GOT3 (cell line): ENCODE results near the gene ADH1C.
"Not testable (repeated sequence)": the region's sequence is repeated elsewhere in the genome, so short reads cannot be mapped to it uniquely, and the experiment has no call there.

Experiments used
- DNase-seq: peaks from one replicate; lab custom pipeline; 2025; ENCODE audit warnings: mixed read lengths; lab: John Stamatoyannopoulos, UW

Gene ADH1C

DNA sequence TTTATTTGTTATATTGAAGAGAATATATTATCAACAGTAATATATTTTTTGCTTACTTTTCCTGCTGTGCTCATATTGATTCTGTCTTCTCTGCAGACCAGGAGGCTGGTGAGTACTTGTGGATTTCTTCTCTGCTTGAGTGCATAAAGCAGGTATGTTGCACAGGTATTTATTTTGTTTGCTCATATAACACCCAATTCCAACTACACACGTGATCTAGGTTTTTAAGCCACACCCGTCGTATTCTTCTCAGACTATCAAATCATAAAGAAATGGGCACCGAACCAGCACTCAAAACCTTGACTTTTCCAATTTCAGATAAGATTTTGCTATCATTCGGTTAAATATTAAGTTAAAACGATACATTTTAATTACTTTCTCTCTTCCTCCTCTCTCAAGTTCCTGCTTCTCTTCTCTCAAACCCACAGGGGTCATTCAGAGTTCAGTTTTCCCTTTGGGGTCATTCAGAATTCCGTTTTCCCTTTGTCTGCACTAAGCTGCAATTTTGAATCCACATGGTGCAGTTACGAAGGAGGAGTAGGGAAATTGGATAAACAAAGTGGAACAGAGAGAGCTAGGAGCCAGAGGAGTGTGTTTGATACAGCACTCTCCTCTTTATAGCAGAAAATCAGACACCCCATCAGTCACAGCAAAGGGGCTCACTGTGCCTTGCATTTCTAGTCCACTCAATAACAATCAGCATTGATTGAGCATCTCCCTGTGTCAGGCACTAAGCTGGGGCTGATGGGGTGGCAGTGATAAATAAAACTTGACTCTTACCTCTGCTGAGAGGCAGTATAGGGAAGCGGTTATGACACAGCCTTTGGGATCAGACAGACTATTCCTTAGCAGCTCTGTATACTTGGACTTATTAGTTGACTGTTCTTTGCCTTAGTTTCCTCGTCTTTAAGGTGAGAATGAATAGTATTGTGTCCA, at the start of gene ADH1C:
Gene ADH1C (minus strand): TSS at position 145 of the 936 bp plus-strand sequence. CDS start 71 bp downstream, at position 74.
- no peak for DNase-seq

DNA sequence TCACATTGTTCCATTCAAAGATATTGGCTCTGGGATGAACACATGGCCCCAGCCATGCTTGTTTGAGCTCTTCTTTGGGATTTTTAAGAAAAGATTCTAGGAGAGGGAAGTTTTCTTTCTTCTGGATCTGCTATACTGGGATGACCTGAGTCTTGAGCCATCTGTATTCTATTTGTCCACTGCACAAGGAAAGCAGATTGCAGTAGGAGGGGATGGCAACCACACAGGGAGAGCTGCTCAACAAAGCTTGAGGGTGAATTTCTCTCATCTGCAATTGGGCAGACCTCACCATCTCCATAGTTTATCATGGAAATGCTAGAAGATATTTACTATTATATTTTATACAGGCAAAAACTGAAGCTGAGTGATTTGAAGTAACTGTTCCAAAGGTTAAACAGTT, 48.3 kb upstream of the ADH1C start:
- no peak for DNase-seq

DNA sequence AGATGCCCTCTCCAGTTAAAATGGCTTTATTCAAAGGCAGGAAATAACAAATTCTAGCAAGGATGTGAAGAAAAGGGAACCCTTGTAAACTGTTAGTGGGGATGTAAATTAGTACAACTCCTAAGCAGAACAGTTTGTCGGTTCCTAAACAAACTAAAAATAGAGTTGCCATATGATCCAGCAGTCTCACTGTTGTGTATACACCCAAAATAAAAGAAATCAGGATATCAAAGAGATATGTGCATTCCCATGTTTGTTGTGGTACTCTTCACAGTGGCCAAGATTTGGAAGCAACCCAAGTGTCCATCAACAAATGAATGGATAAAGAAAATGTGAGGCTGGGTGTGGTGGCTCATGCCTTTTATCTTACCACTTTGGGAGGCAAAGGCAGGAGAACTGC, 46.5 kb upstream of the ADH1C start:
- DNase-seq, result no peak

DNA sequence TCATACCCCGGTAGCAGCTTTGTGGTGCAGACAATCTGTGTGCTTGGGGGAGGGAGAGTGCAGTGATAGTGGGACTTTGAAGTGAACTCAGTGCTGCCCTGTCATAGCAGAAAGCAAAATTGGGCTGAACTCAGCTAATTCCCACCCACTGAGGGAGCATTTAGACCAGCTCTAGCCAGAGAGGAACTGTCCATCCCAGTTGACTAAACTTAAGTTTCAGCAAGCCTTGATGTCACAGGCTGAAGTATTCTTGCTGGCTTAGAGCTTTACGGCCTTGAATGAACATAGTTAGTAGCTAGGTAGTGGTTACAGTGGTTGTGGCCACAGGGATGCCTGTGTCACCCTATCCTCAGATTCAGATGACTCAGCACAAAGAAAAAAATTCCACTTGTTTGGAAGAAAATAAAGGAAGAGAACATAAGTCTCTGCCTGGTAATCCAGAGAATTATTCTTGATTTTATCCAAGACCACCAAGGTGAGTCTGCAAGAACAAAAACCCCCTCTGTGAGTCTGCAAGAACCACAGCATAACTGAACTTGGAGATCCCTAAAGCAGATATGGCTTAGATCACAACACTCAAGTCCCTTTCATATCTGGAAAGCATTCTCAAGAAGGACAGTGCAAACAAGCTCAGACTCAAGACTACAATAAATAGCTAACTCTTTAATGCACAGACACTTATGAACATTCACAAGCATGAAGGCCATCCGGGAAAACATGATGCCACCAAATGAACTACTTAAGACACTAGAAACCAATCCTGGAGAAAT, 43.2 kb upstream of the ADH1C start:
- DNase-seq, result no peak

DNA sequence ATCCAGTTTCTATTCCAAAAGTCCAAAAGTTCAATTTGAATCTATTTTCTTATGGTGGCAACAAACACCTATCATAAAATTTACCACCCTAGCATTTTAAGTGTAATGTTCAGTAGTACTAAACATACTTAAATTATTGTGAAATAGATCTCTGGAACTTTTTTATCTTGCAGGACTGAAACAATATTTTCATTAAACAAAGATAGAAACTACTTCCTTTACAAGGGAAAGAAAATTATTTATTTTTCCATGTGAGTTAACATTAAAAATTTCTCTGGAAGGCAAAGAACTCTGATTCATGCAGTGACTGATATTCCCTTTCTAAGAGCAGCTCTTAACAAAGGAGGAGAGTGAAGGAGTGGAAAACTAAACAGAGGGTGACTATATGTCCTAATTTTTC, 42.4 kb upstream of the ADH1C start:
- DNase-seq, result no peak

DNA sequence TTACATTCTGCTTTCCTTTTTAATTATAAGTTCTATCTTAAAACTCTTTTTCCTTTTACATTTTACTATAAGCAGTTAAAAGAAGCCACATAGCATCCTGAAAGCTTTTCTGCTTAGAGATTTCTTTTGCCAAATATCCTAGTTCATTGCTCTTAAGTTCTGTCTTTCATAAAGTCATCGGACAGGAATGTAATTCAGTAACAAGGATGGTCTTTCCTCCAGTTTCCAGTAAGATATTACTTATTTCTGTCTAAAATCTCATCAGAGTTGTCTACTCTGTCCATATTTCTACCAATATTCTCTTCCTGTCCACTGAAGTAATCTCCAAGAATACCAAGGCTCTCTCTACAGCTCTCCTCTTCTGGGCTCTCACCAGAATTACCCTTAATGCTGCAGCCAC, 37.5 kb upstream of the ADH1C start:
- DNase-seq, result no peak

DNA sequence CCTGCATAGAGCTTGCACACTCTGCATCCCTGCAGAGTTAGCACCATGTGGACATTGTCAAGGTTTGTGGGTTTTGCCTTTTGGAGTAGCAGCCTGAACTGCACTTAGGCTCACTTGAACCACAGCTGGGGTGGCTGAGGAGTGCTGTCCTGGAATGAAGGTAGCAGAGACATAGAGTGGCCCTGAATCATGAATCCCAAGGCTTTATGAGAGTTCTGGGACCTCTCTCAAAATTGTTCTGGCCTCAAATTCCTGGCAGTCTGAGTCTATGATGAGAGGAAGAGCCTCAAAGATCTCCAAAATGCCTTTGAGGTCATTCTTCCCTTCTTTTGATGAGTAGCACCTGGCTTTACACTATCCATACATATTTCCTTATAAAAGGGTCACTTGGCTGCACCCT, 37.1 kb upstream of the ADH1C start:
- no peak for DNase-seq

DNA sequence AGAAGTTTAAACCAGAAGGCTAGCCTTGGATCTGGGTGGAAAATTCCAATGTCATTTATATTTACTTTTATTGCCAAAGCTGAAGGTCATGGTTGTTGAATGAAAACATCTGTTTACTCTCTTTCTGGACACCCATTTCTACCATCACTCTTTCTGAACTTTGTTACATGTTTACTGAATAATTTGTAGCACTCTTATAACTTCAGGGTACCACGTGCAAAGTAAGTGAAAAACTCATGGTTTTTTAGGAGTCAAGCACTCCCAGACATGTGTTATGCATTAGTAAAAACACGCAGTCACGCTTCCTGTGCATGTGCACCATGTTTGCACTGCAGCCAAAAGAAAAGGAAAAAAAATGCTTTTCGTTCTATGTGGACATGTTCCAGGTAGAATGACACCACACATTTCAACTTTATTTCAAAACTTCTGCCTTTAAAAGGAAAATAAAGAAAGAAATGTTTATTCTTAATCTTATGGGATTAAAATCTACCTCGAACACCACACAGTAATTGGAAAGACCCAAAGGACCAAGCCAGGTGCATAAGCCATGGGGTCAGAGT, 31.4 kb upstream of the ADH1C start:
- DNase-seq, result no peak

DNA sequence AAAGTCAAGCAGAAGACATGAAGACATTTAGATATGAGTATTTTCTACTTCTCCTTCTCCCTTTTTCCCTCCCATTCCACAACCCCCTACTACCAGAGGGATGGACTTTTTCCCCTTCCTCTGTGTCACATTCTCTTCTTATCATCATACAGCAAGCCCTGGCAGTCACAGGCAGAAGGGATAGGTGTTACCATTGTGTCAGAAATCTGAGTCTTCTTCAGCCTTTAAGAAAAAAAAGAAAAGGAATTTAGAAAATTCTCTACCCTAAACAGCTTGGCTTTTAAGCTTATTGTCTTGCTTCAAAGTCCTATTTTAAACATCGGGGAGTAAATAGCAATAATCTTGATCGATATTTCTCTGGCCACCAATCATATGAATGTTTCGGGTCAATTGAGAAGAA, 30.9 kb upstream of the ADH1C start:
- no peak for DNase-seq

DNA sequence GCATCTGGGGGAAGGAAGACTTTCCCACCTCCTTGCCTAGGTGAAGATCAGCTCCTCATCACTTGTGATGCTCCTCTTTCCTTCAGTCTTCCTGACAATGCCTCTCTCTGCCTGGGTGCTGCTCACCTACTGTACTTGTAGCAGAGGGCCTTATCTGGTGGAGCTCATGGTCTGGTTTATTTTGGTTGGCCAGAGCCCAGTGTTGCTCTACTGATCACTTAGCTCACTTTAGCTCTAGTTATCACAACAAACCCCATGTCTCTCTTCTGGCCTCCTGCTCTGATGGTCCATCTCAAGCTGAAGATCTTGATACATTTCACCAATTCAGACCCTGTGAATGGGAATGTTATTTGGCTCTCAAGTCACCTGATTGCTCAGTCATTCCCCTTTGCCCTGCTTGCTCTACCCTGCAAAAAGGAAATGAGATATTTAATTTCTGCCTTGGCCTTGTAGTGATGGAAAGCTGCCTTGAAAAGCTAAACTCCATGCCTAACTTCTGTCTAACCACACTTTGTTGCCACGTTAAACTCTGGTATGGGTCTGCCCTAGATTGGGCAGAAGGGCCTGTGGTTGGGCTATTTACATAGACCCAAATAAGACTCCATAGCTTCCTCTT, 30.3 kb upstream of the ADH1C start:
- no peak for DNase-seq

DNA sequence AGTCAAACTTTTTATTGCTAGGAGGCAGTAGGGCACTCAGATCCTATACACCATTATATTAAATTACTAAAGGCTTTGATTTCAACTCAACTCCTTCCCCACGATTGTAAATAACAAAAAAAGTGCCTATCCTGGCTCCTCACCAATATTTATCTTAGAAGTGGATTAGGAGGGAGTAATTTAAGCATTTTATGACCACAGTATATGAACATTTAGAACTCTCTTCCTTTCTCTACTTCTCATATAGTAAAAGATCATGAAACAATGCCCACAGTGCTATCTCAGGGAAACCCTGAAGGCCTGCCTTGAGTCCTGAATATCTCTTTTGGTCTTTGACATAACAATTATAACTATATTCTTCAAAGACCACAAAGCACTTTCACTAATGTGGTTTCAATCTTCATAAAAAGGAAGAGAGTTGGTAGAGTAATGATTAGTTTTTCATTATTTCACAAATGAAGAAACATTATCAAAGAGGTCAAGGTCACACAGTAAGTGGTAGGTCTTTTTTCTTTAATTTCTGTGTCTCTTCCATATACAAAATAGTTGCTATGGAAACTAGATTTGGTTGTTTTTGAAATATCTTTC, 29.1 kb upstream of the ADH1C start:
- no peak for DNase-seq

DNA sequence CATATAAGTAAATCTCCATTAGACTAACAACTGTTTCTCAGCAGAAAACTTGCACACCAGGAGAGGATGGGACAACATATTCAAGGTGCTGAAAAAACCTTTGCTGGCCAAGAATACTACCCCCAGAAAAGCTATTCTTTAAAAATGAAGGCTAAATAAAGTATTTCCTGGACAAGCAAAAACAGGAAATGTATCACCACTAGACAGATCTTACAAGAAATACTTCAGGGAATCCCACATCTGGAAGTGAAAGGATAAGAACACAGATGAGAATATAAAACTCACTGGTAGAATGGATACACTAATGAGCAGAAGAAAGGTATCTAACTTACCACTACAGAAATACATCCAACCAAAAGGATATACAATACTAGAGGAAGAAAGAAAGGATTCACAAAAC, 27.0 kb upstream of the ADH1C start:
- no peak for DNase-seq

DNA sequence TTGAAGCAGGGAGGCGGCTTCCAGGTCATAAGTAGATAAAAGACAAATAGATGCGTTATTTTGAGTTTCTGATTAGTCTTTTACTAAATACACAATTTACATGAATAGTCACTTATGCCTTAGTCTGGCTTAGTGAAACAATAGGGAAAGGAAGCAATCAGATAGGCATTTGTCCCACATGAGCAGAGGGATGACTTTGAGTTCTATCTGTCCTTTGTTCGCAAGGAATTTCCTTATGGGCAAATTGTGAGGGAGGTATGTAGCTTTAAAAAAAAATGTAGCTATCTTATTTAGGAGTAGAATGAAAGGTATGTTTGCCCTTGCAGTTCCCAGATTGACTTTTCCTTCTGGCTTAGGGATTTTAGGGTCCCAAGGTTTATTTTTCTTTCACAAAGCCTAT, 26.3 kb upstream of the ADH1C start:
- no peak for DNase-seq

DNA sequence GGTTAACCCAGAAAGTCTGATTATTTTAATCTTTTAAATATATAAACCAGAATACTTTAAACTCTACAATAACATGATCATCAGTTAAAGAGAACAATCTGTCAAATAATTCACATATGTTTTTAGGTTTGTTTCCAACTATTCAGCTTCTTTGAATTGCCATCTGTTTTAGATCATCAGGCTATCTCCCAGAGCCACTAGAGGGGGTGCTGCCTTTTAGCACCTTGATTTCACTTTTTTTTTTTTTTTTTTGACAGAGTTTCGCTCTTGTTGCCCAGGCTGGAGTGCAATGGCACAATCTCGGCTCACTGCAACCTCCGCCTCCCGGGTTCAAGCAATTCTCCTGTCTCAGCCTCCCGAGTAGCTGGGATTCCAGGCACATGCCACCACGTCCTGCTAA, 24.8 kb upstream of the ADH1C start:
- not testable (repeated sequence) for DNase-seq

DNA sequence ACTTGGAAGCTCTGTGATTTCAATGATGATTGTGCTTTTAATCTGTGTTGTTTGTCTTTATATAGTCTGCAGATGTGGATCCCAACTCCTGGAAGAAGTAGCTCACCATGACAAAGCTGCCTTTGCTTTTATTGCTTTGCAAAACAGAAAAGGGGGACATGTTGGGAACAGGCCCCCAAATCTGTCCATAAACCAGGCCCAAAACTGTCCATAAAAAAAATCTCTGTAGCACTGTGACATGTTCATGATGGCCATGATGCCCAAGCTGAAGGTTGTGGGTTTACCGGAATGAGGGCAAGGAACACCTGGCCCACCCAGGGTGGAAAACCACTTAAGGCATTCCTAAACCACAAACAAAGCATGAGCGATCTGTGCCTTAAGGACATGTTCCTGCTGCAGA, 19.9 kb upstream of the ADH1C start:
- not testable (repeated sequence) for DNase-seq

DNA sequence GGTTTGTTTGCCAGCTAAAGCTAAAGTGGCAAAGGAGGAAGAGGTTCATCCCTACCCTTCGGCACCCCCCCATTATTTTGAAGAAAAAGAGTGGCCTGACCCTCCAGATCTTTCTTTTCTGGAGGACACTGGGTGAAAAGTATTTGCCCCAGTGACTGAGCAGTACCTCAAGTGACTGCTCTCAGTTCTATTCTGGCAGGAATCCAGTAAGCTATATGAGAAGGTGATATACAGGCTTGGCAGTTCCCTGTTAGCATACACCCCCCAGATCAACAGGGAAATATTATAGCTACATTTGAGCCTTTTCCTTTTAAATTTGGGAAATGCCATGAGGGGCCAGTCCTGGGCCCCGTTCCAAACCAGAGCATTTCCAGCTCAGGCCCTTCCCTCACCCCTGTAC, 15.3 kb upstream of the ADH1C start:
- not testable (repeated sequence) for DNase-seq

DNA sequence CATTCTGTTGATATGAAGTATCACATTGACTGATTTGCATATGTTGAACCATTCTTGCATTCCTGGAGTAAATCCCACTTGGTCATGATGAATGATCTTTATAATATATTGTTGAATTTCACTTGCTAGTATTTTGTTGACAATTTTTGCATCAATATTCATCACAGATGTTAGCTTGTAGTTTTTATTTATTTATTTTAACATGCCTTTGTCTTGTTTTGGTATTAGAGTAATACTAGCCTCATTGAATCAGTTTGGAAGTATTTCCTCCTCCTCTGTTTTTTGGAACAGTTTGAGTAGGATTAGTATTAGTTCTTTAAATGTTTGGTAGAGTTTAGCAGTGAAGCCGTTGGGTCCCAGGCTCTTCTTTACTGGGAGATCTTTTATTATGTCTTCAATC, 13.9 kb upstream of the ADH1C start:
- DNase-seq, result no peak

DNA sequence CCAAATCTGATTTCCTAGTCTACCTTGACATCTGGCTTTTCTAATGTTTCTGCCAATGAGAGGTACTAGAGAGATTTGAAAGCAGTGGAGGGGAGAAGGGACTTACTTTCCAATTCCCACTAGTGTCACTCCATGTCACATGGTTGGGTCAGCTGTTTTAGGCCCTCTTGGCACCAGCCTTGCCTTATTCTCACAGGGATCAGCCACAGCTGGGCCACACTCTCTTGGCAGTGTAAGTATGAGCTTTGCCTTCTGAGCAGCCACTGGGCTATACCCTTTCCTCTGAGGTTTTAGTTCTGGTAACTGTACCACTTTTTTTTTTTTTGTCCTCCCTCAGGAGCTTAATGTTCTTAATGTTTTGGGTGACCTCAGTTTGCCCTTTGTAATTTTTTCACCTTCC, 10.2 kb upstream of the ADH1C start:
- no peak for DNase-seq

DNA sequence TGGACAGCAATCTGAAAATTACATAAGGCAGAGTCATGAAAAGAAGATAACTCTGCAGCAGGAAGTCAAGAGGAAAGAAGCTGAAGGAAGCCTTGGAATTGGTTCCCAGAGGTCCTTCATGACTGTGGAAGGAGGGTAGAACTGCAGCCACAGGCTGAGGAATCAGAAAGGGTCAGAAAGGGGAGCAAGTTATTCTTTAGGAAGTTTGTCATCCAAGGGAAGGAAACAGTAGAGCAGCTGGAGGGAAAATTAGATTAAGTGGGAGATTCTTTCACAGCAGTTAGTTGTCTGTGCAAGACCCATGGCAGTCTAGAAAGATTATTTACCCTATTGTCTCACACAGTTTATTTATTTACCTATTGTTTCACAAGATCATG, 9.3 kb upstream of the ADH1C start:
- DNase-seq, result no peak

DNA sequence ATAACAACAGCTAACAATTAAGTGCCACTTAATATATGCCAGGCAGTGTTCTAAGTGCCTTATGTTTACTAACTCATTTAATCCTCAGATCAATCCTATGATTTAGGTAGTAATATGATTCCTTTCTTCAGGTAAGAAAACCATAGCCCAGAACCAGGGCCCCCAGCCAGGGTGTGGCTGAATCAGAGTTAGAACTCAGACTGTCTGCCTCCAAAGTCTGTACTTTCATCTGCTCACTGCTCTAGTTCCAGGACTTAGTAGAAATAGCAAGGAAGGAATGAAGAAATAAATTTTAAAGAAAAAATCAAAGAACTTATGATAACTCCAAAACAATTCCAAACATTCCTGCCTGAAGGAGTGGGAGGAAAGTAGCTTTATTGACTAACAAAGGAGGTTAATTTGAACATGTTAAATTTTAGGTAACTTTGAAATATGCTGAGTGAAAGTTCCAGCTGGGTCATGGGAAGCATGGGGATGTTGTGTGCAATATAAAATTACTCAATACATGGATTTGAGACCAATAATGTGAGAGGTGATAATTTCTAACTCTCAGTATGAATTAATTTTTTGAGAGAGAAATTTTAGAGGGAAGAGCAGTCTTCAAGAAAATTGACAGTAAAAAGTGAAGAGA, 8.8 kb upstream of the ADH1C start:
- DNase-seq, result no peak

DNA sequence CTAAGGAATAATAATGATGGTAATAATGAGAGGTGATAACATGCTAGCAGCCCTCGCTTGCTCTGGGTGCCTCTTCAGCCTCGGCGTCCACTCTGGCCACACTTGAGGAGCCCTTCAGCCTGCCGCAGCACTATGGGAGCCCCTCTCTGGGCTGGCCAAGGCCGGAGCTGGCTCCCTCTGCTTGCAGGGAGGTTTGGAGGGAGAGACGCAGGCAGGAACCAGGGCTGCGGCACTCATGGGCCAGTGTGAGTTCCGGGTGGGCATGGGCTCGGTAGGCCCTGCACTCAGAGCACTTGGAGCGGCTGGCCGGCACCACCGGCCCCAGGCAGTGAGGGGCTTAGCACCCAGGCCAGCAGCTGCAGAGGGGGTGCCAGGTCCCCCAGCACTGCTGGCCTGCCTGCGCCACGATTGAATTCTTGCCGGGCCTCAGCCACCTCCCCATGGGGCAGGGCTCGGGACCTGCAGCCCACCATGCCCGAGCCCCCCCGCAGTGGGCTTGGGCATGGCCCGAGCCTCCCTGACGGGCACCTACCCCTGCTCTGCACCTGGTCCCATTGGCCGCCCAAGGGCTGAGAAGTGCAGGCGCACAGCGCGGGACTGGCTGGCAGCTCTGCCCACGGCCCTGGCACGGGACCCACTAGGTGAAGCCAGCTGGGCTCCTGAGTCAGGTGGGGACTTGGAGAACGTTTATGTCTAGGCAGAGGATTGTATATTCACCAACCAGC, 7.1 kb upstream of the ADH1C start:
- no peak for DNase-seq
